B cell (primary cell): ENCODE data around the gene PALLD. TPM values are rescaled to one million over a fixed set of nuclear protein-coding genes. Genes with fewer than 3 reads are reported as not detected.
"Not testable (repeated sequence)": the region's sequence is repeated elsewhere in the genome, so short reads cannot be mapped to it uniquely, and the experiment has no call there.

Source experiments
- ATAC-seq: fragments of 200-7000 bp; cut with Tn5 transposase; one replicate; pipeline ENCODE4 v1.10.0; 2021; ENCODE audit warnings: low read depth, mild to moderate bottlenecking, moderate number of reproducible peaks, moderate library complexity
- CTCF ChIA-PET: fragments of 350-600 bp; sonication (Branson Sonifier 250); formaldehyde crosslinking; loops from one replicate; lab custom pipeline; 2021; ENCODE audit warnings: antibody characterized with exemption, inconsistent platforms; lab: Charles Lee
- POLR2A ChIA-PET: fragments of 350-600 bp; sonication (Branson Sonifier 250); formaldehyde crosslinking; loops from one replicate; lab custom pipeline; 2021; ENCODE audit warnings: antibody characterized with exemption; lab: Charles Lee
- DNase-seq: peaks from one replicate; pipeline ENCODE4 v3.0.0; 2013
- H2AFZ ChIP-seq: 2 replicates; pipeline ENCODE4 v1.6.1; 2012; ENCODE audit warnings: mild to moderate bottlenecking, low read depth, low read length; ENCODE audit not compliant: insufficient read depth, poor library complexity, severe bottlenecking
- H3K27ac ChIP-seq, 2 donors: 1 replicate in 1 of 2; 2 replicates in 1 of 2; pipeline ENCODE4 v1.5.1; 2012 to 2013; ENCODE audit warnings: low read length in 2 of 2, mild to moderate bottlenecking in 2 of 2, moderate library complexity in 1 of 2
- H3K27me3 ChIP-seq, 4 experiments: fragments of 200-600 bp in 1 of 4; sonication (generic) in 1 of 4; replicated peaks in 1 of 4; 1 replicate in 2 of 4; 2 replicates in 2 of 4; pipeline versions ENCODE4 v1.6.1 to v1.7.0; 2013 to 2016; ENCODE audit warnings: low read length in 3 of 4, mild to moderate bottlenecking in 2 of 4, mixed read lengths in 1 of 4, moderate library complexity in 1 of 4; ENCODE audit not compliant: insufficient read depth in 4 of 4, control insufficient read depth in 3 of 4; ENCODE audit errors: control extremely low read depth in 1 of 4
- H3K36me3 ChIP-seq, 2 experiments: replicated peaks in 1 of 2; 1 replicate in 1 of 2; 2 replicates in 1 of 2; pipeline versions ENCODE4 v1.6.1 to v1.7.1; 2013; ENCODE audit warnings: low read length in 1 of 2; ENCODE audit not compliant: insufficient read depth in 2 of 2, control insufficient read depth in 1 of 2; ENCODE audit errors: control extremely low read depth in 1 of 2, extremely low read depth in 1 of 2
- H3K4me1 ChIP-seq, 2 donors: fragments of 200-600 bp in 1 of 2; sonication (generic) in 1 of 2; 1 replicate in 1 of 2; 2 replicates in 1 of 2; pipeline versions ENCODE4 v1.5.1 to v1.6.1; 2013 to 2017; ENCODE audit warnings: low read length in 2 of 2; ENCODE audit not compliant: control insufficient read depth in 2 of 2, insufficient read depth in 2 of 2
- H3K4me2 ChIP-seq: replicated peaks from 2 replicates; pipeline ENCODE3; 2012; ENCODE audit warnings: mild to moderate bottlenecking, low read depth, low read length; ENCODE audit not compliant: poor library complexity, severe bottlenecking
- H3K4me3 ChIP-seq, 5 experiments: fragments of 200-600 bp in 1 of 5; sonication (generic) in 1 of 5; 1 replicate in 3 of 5; 2 replicates in 2 of 5; pipeline versions ENCODE4 v1.5.1 to v1.7.0; 2011 to 2016; ENCODE audit warnings: low read length in 4 of 5, mild to moderate bottlenecking in 4 of 5, low read depth in 2 of 5, control low read depth in 1 of 5, moderate library complexity in 1 of 5; ENCODE audit not compliant: insufficient read depth in 1 of 5; ENCODE audit errors: control extremely low read depth in 1 of 5, extremely low read depth in 1 of 5
- H3K79me2 ChIP-seq: fragments of 200-600 bp; sonication (generic); one replicate; pipeline ENCODE4 v1.6.0; 2016; ENCODE audit warnings: low read length; ENCODE audit not compliant: control insufficient read depth, insufficient read depth
- H3K9ac ChIP-seq: fragments of 200-600 bp; sonication (generic); 2 replicates; pipeline ENCODE4 v1.6.1; 2017; ENCODE audit warnings: mild to moderate bottlenecking, low read length, moderate library complexity
- H3K9me3 ChIP-seq, 3 donors: one replicate each; pipeline versions ENCODE4 v1.6.1 to v1.7.1; 2013; ENCODE audit warnings: low read length in 2 of 3; ENCODE audit not compliant: control insufficient read depth in 2 of 3, insufficient read depth in 1 of 3; ENCODE audit errors: control extremely low read depth in 1 of 3
- H4K20me1 ChIP-seq: 2 replicates; pipeline ENCODE4 v1.6.0; 2012; ENCODE audit warnings: mild to moderate bottlenecking, low read length; ENCODE audit not compliant: insufficient read depth, control insufficient read depth, poor library complexity, severe bottlenecking
- H3K27ac Mint-ChIP-seq: one replicate; pipeline ENCODE4 v1.8.0; 2021; ENCODE audit warnings: mixed read lengths
- H3K27me3 Mint-ChIP-seq: one replicate; pipeline ENCODE4 v1.8.0; 2021; ENCODE audit warnings: mixed read lengths
- H3K4me1 Mint-ChIP-seq: one replicate; pipeline ENCODE4 v1.8.0; 2021; ENCODE audit warnings: mixed read lengths
- H3K4me3 Mint-ChIP-seq: one replicate; pipeline ENCODE4 v1.8.0; 2021; ENCODE audit warnings: mixed read lengths
- H3K9me3 Mint-ChIP-seq: one replicate; pipeline ENCODE4 v1.8.0; 2022; ENCODE audit warnings: mixed read lengths; ENCODE audit not compliant: insufficient read depth
- EZH2 ChIP-seq: IDR thresholded peaks from 2 replicates; pipeline ENCODE4 v1.6.1; 2012; ENCODE audit warnings: borderline replicate concordance, low read depth, mild to moderate bottlenecking, moderate library complexity, low read length; ENCODE audit not compliant: insufficient read depth, poor library complexity, severe bottlenecking
- WGBS: methylation state at CpG from one replicate; pipeline ENCODE4 v1.1.5; 2013; ENCODE audit warnings: missing lambda C conversion rate; ENCODE audit not compliant: insufficient coverage; 5-methylcytosine and 5-hydroxymethylcytosine counted together
- intact Hi-C: fragments of 100-400 bp; cut with micrococcal nuclease; formaldehyde crosslinking; loops from one replicate; pipeline ENCODE4 v1.10.0; 2022
- polyA minus RNA-seq: library from RNA; depleted of rRNA, polyadenylated mRNA; stranded (reverse); fragments of >200 nt; gene quantifications from 2 replicates; pipeline ENCODE4 v1.2.3, GENCODE V29; 2012
- polyA plus RNA-seq: library from polyadenylated mRNA; depleted of rRNA; stranded (reverse); fragments of >200 nt; gene quantifications from 2 replicates; pipeline ENCODE4 v1.2.3, GENCODE V29; 2012
- total RNA-seq, 2 donors: library from RNA; stranded (reverse); fragments of 120-200 nt in 1 of 2; gene quantifications; 1 replicate in 1 of 2; 2 replicates in 1 of 2; pipeline versions ENCODE4 v1.2.3 to v1.2.4, GENCODE V29; 2013 to 2022
- TF ChIP-seq, protein P1 (sequence below): fragments of 200-600 bp; IDR thresholded peaks from one replicate; pipeline ENCODE4 v1.8.0; 2022; ENCODE audit warnings: antibody characterized with exemption, mild to moderate bottlenecking

Gene PALLD
- total RNA-seq = 0.71 TPM in 1 of 2 replicates, not detected in the other
- 2.5 TPM for total RNA-seq (2013)
- 0.12 and 0.63 TPM in 2 replicates for polyA plus RNA-seq
- not detected in 2 replicates for polyA minus RNA-seq

DNA sequence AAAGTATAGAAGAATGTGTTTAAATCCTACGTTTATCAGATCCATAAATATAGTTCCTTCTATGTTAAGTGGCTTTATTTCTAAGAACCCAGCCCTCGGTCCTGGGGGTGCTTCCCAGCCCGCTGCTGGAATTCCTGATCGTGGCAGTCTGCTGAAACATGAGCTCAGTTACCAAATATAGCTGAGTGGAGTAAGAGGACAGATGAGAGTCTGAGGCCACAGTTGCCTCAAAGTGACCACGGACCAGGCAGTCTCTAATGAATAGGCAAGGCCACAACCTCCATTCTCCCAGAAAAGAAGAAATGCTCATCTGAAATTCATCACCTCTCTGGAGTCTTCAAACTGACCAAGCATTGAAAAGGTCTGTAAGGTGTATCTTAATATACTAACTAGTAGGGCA is at the start of gene PALLD:
TSS of gene PALLD (plus strand) at position 219 of the 400 bp plus-strand sequence.
- no peaks in the 10 kb centered on the region for H3K4me1 Mint-ChIP-seq
- H3K4me3 Mint-ChIP-seq = no peak within 1 kb of the TSS
- no peak within 1 kb of the TSS for H3K9ac ChIP-seq
- no peaks in the 10 kb centered on the region for H3K79me2 ChIP-seq
- no peaks in the 10 kb centered on the region for H3K4me1 ChIP-seq
- TF ChIP-seq, protein P1, sequence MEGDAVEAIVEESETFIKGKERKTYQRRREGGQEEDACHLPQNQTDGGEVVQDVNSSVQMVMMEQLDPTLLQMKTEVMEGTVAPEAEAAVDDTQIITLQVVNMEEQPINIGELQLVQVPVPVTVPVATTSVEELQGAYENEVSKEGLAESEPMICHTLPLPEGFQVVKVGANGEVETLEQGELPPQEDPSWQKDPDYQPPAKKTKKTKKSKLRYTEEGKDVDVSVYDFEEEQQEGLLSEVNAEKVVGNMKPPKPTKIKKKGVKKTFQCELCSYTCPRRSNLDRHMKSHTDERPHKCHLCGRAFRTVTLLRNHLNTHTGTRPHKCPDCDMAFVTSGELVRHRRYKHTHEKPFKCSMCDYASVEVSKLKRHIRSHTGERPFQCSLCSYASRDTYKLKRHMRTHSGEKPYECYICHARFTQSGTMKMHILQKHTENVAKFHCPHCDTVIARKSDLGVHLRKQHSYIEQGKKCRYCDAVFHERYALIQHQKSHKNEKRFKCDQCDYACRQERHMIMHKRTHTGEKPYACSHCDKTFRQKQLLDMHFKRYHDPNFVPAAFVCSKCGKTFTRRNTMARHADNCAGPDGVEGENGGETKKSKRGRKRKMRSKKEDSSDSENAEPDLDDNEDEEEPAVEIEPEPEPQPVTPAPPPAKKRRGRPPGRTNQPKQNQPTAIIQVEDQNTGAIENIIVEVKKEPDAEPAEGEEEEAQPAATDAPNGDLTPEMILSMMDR = no peak
- TF ChIP-seq EZH2 = no peak
- no peak within 1 kb of the TSS for H3K4me3 ChIP-seq
- no peaks in the 10 kb centered on the region for H4K20me1 ChIP-seq
- H3K36me3 ChIP-seq = no peaks in the 10 kb centered on the region
- no CpG with 5 or more reads among the region's 5 CpGs for WGBS
- H3K9me3 ChIP-seq = no peaks in the 10 kb centered on the region
- H3K27ac Mint-ChIP-seq = no peak within 1 kb of the TSS
- POLR2A ChIA-PET = no interaction called here
- CTCF ChIA-PET = no interaction called here
- ATAC-seq (no peak), DNase-seq (no peak)
- H3K27me3 ChIP-seq = peaks cover 0 to 5% (median 2%) of the 10 kb centered on the region in 4 experiments
- H3K9me3 Mint-ChIP-seq = no peaks in the 10 kb centered on the region
- intact Hi-C loops = no loop called here
- H3K4me2 ChIP-seq = no peak within 1 kb of the TSS
- H3K27ac ChIP-seq = no peak within 1 kb of the TSS
- H2AFZ ChIP-seq = no peak within 1 kb of the TSS
- peaks cover 30% of the 10 kb centered on the region for H3K27me3 Mint-ChIP-seq

GRCh38 chr4:168449063-168449462 is 47.8 kb upstream of the PALLD start:
- WGBS = no CpG with 5 or more reads among the region's 3 CpGs

More at GRCh38 chr4:168449063-168449462, 47.8 kb upstream of the PALLD start:
- H3K9ac ChIP-seq, H3K4me3 Mint-ChIP-seq, H3K27me3 Mint-ChIP-seq, H2AFZ ChIP-seq, H3K4me1 ChIP-seq, ATAC-seq, H3K27ac ChIP-seq, CTCF ChIA-PET, intact Hi-C loops, H3K27me3 ChIP-seq, H3K4me1 Mint-ChIP-seq, H3K27ac Mint-ChIP-seq, H3K9me3 ChIP-seq, H3K36me3 ChIP-seq, H3K79me2 ChIP-seq, H3K4me3 ChIP-seq, H3K4me2 ChIP-seq, H4K20me1 ChIP-seq, H3K9me3 Mint-ChIP-seq, DNase-seq, POLR2A ChIA-PET: not testable (repeated sequence)
